SK-N-SH treated with all-trans-retinoic acid at 6 μM for 48 hours (cell line): Measurements from ENCODE around the gene KYAT1.

Source experiments
- ARNTL ChIP-seq: fragments of 450-650 bp; formaldehyde crosslinking; IDR thresholded peaks from 2 replicates; pipeline ENCODE4 v1.5.0; 2020; ENCODE audit warnings: low read depth, mild to moderate bottlenecking, moderate library complexity, borderline replicate concordance
- ESRRG ChIP-seq: fragments of 250-450 bp; sonication (Bioruptor Pico); IDR thresholded peaks from 2 replicates; pipeline ENCODE4 v1.6.1; 2021; ENCODE audit warnings: mild to moderate bottlenecking
- GLIS3 ChIP-seq: fragments of 250-450 bp; sonication (Bioruptor Pico); IDR thresholded peaks from 2 replicates; pipeline ENCODE4 v1.5.0; 2020; ENCODE audit warnings: mild to moderate bottlenecking, moderate library complexity
- ISL1 ChIP-seq: fragments of 250-450 bp; sonication (Bioruptor Pico); IDR thresholded peaks from 2 replicates; pipeline ENCODE4 v2.1.2; 2022; ENCODE audit warnings: mild to moderate bottlenecking, moderate library complexity
- OSR1 ChIP-seq: fragments of 250-450 bp; sonication (Bioruptor Pico); IDR thresholded peaks from 2 replicates; pipeline ENCODE4 v1.8.0; 2022; ENCODE audit warnings: moderate library complexity, mild to moderate bottlenecking, inconsistent platforms
- SNAI2 ChIP-seq: fragments of 250-450 bp; sonication (Bioruptor Pico); IDR thresholded peaks from 2 replicates; pipeline ENCODE4 v1.5.0; 2020; ENCODE audit warnings: mild to moderate bottlenecking, moderate library complexity
- TCF4 ChIP-seq: fragments of 250-450 bp; sonication (Bioruptor Pico); IDR thresholded peaks from 2 replicates; pipeline ENCODE4 v1.8.0; 2021; ENCODE audit warnings: mild to moderate bottlenecking, moderate library complexity, borderline replicate concordance
- TOX ChIP-seq: fragments of 250-450 bp; sonication (Bioruptor Pico); IDR thresholded peaks from 2 replicates; pipeline ENCODE4 v1.8.0; 2021; ENCODE audit warnings: mild to moderate bottlenecking, moderate library complexity, borderline replicate concordance
- ZFP30 ChIP-seq: fragments of 450-650 bp; formaldehyde crosslinking; IDR thresholded peaks from 2 replicates; pipeline ENCODE4 v1.5.0; 2022; ENCODE audit warnings: mild to moderate bottlenecking, moderate library complexity
- ZNF565 ChIP-seq: fragments of 450-650 bp; formaldehyde crosslinking; conservative IDR thresholded peaks from 2 replicates; pipeline ENCODE4 v1.5.0; 2020; ENCODE audit warnings: low read depth, mild to moderate bottlenecking, moderate library complexity
- ZNF70 ChIP-seq: fragments of 450-650 bp; formaldehyde crosslinking; IDR thresholded peaks from 2 replicates; pipeline ENCODE4 v1.5.0; 2020; ENCODE audit warnings: mild to moderate bottlenecking, moderate library complexity
- TF ChIP-seq, protein P1 (sequence below): fragments of 250-450 bp; sonication (Bioruptor Pico); IDR thresholded peaks from 2 replicates; pipeline ENCODE4 v1.8.0; 2021; ENCODE audit warnings: low read depth, mild to moderate bottlenecking, moderate library complexity, borderline replicate concordance

DNA sequence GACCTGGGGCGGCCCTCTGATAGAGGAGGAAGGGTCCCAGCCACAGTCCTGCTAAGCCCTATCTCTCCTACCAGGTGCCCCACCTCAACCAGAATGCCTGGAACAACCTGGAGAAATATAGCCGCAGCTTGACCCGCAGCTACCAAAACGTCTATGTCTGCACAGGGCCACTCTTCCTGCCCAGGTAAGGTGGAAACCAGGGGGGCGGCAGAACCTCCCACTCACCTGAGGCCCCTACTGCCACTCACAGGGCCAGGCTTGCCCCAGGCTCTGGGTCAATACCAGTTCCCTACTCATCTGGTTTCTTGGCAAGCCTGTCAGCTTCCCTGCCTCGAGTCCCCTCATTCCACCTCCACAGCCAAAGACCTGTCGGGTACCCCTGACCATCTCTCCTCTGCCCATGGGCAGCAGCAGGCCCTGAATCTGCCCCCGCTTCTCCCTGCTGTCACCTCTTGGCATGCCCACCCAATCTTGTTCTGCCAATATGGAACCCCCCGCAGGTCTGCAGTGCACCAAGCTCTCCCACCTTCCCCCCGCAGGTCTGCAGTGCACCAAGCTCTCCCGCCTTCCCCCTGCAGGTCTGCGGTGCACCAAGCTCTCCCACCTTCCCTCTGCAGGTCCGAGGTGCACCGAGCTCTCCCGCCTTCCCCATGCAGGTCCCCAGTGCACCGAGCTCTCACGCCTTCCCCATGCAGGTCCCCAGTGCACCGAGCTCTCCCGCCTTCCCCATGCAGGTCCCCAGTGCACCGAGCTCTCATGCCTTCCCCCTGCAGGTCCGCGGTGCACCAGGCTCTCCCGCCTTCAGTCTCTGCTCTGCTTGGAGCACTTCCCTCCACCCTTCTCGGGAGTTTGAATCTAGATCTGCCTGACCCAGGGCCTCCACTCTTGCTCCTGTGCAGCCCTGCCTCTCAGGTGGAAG, 60.8 kb downstream of the KYAT1 start:
- TF ChIP-seq ZNF565 (CRISPR knock-in tag) (no peak), ZNF70 (CRISPR knock-in tag) (no peak), ARNTL (CRISPR knock-in tag) (no peak), ISL1 (CRISPR knock-in tag) (no peak), ESRRG (CRISPR knock-in tag) (no peak), TCF4 (no peak), TOX (CRISPR knock-in tag) (no peak), GLIS3 (CRISPR knock-in tag) (no peak), OSR1 (CRISPR knock-in tag) (no peak), ZFP30 (CRISPR knock-in tag) (no peak), SNAI2 (no peak)
- TF ChIP-seq, protein P1, sequence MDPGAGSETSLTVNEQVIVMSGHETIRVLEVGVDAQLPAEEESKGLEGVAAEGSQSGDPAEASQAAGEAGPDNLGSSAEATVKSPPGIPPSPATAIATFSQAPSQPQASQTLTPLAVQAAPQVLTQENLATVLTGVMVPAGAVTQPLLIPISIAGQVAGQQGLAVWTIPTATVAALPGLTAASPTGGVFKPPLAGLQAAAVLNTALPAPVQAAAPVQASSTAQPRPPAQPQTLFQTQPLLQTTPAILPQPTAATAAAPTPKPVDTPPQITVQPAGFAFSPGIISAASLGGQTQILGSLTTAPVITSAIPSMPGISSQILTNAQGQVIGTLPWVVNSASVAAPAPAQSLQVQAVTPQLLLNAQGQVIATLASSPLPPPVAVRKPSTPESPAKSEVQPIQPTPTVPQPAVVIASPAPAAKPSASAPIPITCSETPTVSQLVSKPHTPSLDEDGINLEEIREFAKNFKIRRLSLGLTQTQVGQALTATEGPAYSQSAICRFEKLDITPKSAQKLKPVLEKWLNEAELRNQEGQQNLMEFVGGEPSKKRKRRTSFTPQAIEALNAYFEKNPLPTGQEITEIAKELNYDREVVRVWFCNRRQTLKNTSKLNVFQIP (CRISPR knock-in tag): no peak
